Ectodermal cell (in vitro differentiated cells): ENCODE results near the gene SCARF2. TPM values are rescaled to one million over a fixed set of nuclear protein-coding genes. Genes with fewer than 3 reads are reported as not detected.
"Not testable (repeated sequence)": the region's sequence is repeated elsewhere in the genome, so short reads cannot be mapped to it uniquely, and the experiment has no call there.

Experiments
- H3K27ac ChIP-seq: 2 replicates; pipeline ENCODE4 v1.7.0; 2013; ENCODE audit warnings: mild to moderate bottlenecking, low read depth, low read length; ENCODE audit not compliant: insufficient read depth, poor library complexity, severe bottlenecking
- H3K27me3 ChIP-seq: 2 replicates; pipeline ENCODE4 v1.7.0; 2013; ENCODE audit warnings: mild to moderate bottlenecking, low read length; ENCODE audit not compliant: insufficient read depth, control insufficient read depth, poor library complexity, severe bottlenecking
- H3K36me3 ChIP-seq: one replicate; pipeline ENCODE4 v1.7.0; 2013; ENCODE audit warnings: low read length; ENCODE audit not compliant: control insufficient read depth, insufficient read depth
- H3K4me1 ChIP-seq: one replicate; pipeline ENCODE4 v1.7.0; 2013; ENCODE audit warnings: low read length; ENCODE audit not compliant: control insufficient read depth, insufficient read depth
- H3K4me3 ChIP-seq: 2 replicates; pipeline ENCODE4 v1.7.0; 2013; ENCODE audit warnings: low read depth, low read length, control low read depth; ENCODE audit not compliant: insufficient read depth
- H3K9me3 ChIP-seq: 2 replicates; pipeline ENCODE4 v1.7.0; 2013; ENCODE audit warnings: mild to moderate bottlenecking, low read length, moderate library complexity; ENCODE audit not compliant: control insufficient read depth
- WGBS, 2 experiments: methylation state at CpG; one replicate each; pipeline ENCODE4 v1.1.7; 2013; ENCODE audit warnings: missing lambda C conversion rate in 2 of 2; 5-methylcytosine and 5-hydroxymethylcytosine counted together
- polyA plus RNA-seq, 4 experiments: library from polyadenylated mRNA; stranded (reverse); fragments of 50-300 nt; gene quantifications; one replicate each; pipeline ENCODE4 v1.2.3, GENCODE V29; 2013

The SCARF2 gene, protein sequence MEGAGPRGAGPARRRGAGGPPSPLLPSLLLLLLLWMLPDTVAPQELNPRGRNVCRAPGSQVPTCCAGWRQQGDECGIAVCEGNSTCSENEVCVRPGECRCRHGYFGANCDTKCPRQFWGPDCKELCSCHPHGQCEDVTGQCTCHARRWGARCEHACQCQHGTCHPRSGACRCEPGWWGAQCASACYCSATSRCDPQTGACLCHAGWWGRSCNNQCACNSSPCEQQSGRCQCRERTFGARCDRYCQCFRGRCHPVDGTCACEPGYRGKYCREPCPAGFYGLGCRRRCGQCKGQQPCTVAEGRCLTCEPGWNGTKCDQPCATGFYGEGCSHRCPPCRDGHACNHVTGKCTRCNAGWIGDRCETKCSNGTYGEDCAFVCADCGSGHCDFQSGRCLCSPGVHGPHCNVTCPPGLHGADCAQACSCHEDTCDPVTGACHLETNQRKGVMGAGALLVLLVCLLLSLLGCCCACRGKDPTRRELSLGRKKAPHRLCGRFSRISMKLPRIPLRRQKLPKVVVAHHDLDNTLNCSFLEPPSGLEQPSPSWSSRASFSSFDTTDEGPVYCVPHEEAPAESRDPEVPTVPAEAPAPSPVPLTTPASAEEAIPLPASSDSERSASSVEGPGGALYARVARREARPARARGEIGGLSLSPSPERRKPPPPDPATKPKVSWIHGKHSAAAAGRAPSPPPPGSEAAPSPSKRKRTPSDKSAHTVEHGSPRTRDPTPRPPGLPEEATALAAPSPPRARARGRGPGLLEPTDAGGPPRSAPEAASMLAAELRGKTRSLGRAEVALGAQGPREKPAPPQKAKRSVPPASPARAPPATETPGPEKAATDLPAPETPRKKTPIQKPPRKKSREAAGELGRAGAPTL
- polyA plus RNA-seq (2013, experiment 1 of 4) = 2.6 TPM
- polyA plus RNA-seq (2013, experiment 2 of 4) = 3.7 TPM
- 3.3 TPM for polyA plus RNA-seq (2013, experiment 3 of 4)
- polyA plus RNA-seq (2013, experiment 4 of 4) = 4.7 TPM

- 1% methylated on average over 95 of the region's 95 CpGs for WGBS, 2 experiments
- H3K9me3 ChIP-seq = no peaks in the 10 kb centered on the region
- peaks cover 9% of the 10 kb centered on the region for H3K4me1 ChIP-seq
Observed at GRCh38 chr22:20437613-20438426, at the start of gene SCARF2. Gene SCARF2, minus strand, starts transcription at chr22:20437825. Its CDS starts 71 bp downstream, at chr22:20437754.

DNA sequence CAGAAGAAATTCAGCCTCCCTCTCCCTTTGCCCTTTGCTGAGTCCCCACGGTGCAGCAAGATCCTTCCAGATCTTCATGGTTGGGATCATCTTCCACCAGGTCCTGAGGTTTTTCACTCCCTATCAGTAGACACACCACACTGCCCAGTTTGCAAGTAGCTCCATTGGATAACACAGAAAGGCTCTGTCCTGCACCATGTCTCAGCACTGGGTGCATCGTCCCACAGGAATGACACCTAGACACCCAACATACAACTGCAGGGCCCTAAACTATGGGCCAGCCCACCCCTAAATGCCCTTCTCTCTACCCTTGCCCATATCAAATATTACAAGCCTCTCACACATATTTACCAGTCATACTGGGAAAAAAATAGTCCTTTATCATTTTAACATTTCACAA lies 48.6 kb upstream of the SCARF2 start:
- Histone ChIP-seq H3K27ac (no peak overlapping the region), H3K4me3 (no peak overlapping the region), H3K36me3 (no peaks in the 10 kb centered on the region), H3K27me3 (no peaks in the 10 kb centered on the region), H3K4me1 (no peaks in the 10 kb centered on the region), H3K9me3 (no peaks in the 10 kb centered on the region)
- 94 to 96% methylated on average over 2 of the region's 2 CpGs for WGBS, 2 experiments

More at GRCh38 chr22:20437613-20438426, at the start of gene SCARF2:
- Histone ChIP-seq H3K27ac (no peak within 1 kb of the TSS), H3K27me3 (peaks cover 72% of the 10 kb centered on the region), H3K36me3 (peaks cover 3% of the 10 kb centered on the region), H3K4me3 (peak within 1 kb of the TSS; percentile 46)

DNA sequence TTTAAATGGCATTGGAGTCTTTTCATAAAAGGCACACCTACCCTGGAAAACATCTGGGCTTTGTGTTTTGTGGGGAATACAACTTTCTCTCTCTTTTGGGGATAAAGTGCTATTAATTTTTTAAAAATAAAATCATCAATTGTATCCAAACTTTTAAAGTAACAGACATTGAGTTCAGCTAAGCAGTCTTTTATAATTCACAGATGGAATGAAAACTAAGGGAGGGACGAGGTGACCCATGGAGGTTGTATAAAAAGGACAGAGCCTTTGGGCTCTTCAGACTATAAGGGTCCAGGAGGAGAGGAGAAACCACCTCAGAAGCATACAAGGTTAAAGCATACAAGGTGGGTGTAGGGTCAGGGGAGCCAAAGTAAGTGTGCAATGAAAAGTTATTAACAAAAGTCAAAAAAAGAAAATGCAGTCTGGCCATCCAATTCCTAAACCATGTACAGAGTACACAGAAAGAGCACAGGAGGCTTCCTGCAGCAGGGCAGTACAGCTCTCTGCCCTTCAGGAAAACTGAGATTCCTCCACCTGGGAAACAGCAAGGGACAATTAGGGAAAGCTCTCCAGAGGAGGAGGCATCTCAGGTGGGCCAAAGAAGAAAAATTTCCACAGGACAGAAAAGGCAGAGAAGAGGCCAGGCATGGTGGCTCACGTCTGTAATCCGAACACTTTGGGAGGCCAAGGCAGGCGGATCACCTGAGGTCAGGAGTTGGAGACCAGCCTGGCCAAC lies 47.5 kb upstream of the SCARF2 start:
- Histone ChIP-seq H3K4me3 (no peak overlapping the region), H3K27ac (no peak overlapping the region), H3K4me1 (no peaks in the 10 kb centered on the region), H3K27me3 (no peaks in the 10 kb centered on the region), H3K36me3 (no peaks in the 10 kb centered on the region), H3K9me3 (no peaks in the 10 kb centered on the region)
- WGBS, 2 experiments = 90 to 95% methylated on average over 4 of the region's 4 CpGs

DNA sequence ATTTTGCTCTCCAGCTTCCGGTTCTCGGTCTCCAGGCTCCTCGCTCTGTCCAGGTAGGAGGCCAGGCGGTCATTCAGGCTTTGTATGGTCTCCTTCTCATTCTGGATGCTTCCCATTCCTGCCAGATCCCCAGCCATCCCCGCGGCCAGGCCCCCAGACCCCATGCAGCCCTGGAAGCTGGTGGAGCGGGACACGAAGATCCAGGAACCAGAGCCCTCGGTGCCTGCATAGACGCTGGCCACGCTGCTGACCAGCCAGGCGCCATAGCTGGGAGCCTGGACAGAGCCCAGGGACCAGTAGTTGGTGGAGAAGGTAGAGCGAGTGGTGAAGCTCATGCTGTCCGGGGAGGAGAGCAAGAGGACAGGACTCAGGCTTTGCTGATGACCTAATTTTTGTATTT lies 46.1 kb upstream of the SCARF2 start:
- Histone ChIP-seq H3K27ac (no peak overlapping the region), H3K9me3 (no peaks in the 10 kb centered on the region), H3K36me3 (no peaks in the 10 kb centered on the region), H3K27me3 (no peaks in the 10 kb centered on the region), H3K4me3 (no peak overlapping the region), H3K4me1 (no peaks in the 10 kb centered on the region)
- 95 to 97% methylated on average over 14 of the region's 14 CpGs for WGBS, 2 experiments

- not testable (repeated sequence) for H3K9me3 ChIP-seq, H3K36me3 ChIP-seq, H3K4me3 ChIP-seq, H3K27ac ChIP-seq, H3K4me1 ChIP-seq, H3K27me3 ChIP-seq
- 94 to 96% methylated on average over 7 of the region's 7 CpGs for WGBS, 2 experiments
Observed at GRCh38 chr22:20483143-20483506, 45.5 kb upstream of the SCARF2 start.

DNA sequence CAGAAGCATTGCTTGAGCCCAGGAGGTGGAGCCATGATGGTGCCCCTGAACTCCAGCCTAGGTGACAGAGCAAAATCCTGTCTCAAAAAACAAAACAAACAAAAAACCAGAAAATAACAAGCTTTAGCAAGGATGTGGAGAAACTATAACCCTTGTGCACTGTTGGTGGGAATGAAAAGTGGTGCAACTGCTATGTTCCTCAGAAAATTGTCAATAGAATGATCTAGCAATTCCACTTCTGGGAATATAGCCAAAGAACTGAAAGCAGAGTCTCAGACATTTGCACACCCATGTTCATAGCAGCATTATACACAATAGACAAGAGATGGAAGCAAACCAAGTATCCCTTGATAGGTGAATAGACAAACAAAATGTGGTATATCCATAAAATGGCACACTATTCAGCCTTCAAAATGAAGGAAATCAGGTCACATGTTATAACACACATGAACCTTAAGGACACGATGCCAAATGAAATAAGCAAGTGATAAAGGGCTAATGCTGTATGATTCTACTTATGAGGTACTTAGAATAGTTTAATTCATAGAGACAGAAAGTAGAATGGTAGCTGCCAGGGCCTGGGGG lies 42.1 kb upstream of the SCARF2 start:
- H3K4me1 ChIP-seq = no peaks in the 10 kb centered on the region
- WGBS, 2 experiments = 96 to 100% methylated on average over 1 of the region's 1 CpG
- no peak overlapping the region for H3K4me3 ChIP-seq
- no peaks in the 10 kb centered on the region for H3K36me3 ChIP-seq
- H3K9me3 ChIP-seq = no peaks in the 10 kb centered on the region
- H3K27me3 ChIP-seq = no peaks in the 10 kb centered on the region
- H3K27ac ChIP-seq = no peak overlapping the region

- H3K36me3 ChIP-seq, H3K27ac ChIP-seq, H3K9me3 ChIP-seq, H3K27me3 ChIP-seq, H3K4me1 ChIP-seq, H3K4me3 ChIP-seq: not testable (repeated sequence)
- WGBS, 2 experiments = 81 to 91% methylated on average over 6 of the region's 6 CpGs
Observed at GRCh38 chr22:20478059-20478458, 40.4 kb upstream of the SCARF2 start.

GRCh38 chr22:20475569-20475968 lies 37.9 kb upstream of the SCARF2 start:
- H3K27ac ChIP-seq, H3K4me3 ChIP-seq, H3K9me3 ChIP-seq, H3K27me3 ChIP-seq, H3K36me3 ChIP-seq, H3K4me1 ChIP-seq: not testable (repeated sequence)
- 95 to 97% methylated on average over 12 of the region's 12 CpGs for WGBS, 2 experiments

- Histone ChIP-seq H3K9me3 (no peaks in the 10 kb centered on the region), H3K36me3 (peaks cover 3% of the 10 kb centered on the region), H3K27ac (no peak overlapping the region), H3K4me1 (no peaks in the 10 kb centered on the region), H3K4me3 (no peak overlapping the region), H3K27me3 (no peaks in the 10 kb centered on the region)
- WGBS, 2 experiments = 98 to 99% methylated on average over 3 to 4 of the region's 4 CpGs
Observed at GRCh38 chr22:20475115-20475436, 37.5 kb upstream of the SCARF2 start.
